ENCODE results near the gene GFOD2.

GFOD2 gene

DNA sequence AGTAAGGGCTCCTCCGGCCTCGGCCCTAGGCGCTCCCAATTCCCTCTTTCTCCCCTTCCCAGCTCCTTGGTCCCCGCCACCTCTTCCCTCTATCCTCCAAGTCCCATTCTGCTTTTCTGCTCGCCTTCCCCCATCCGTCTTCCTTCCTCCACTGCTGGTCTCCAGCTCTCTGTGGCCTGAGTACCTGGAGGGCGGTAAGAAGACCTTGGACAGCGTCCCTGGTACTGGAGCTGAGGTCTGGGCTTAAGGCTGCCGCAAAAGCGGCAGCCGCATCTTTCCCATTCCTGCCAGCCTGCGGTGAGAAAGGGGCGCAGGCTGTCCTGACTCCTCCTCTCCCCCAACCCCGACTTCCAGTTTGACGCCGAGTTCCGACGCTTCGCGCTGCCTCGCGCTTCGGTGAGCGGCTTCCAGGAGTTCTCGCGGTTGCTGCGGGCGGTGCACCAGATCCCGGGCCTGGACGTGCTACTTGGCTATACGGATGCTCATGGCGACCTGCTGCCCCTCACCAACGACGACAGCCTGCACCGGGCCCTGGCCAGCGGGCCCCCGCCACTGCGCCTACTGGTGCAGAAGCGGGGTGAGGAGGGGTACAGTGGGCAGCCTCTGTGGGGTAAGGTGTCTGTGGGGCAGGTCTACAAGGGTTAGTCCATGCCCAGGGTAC is 57.9 kb downstream of the GFOD2 start:
- TF ChIP-seq, protein P1, sequence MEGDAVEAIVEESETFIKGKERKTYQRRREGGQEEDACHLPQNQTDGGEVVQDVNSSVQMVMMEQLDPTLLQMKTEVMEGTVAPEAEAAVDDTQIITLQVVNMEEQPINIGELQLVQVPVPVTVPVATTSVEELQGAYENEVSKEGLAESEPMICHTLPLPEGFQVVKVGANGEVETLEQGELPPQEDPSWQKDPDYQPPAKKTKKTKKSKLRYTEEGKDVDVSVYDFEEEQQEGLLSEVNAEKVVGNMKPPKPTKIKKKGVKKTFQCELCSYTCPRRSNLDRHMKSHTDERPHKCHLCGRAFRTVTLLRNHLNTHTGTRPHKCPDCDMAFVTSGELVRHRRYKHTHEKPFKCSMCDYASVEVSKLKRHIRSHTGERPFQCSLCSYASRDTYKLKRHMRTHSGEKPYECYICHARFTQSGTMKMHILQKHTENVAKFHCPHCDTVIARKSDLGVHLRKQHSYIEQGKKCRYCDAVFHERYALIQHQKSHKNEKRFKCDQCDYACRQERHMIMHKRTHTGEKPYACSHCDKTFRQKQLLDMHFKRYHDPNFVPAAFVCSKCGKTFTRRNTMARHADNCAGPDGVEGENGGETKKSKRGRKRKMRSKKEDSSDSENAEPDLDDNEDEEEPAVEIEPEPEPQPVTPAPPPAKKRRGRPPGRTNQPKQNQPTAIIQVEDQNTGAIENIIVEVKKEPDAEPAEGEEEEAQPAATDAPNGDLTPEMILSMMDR (conservative IDR thresholded peaks at IDR 0.05), result no peak
- H3K27ac ChIP-seq, result peak overlapping the region; percentile 82

DNA sequence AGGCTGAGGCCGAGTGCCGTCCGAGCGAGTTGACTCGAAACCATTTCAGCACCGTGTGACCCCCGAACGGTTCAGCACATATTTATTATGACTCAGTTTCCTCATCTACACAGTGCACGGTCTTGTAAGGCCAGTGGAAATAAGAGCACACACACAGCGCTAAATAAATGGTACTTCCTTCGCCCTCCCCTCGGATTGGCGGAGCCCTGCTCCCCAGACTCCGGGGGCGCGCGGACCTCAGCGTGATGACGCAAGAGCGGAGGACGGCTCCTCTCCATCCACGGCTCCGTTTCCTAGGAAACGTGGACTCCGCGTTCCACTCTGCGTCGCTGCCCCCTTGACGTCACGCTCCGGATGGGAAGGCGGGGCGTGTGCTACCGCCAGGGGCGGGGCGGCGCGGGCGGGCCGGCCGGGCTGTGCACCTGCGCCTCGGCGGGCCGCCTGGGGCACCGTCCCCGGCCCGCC is 58.5 kb downstream of the GFOD2 start, which contains the start of gene PARD6A:
Gene PARD6A, plus strand, starts transcription at position 397 of the 465 bp plus-strand sequence. CDS start 79 bp downstream, outside the sequence.
- peak within 1 kb of the TSS; percentile 82 for H3K27ac ChIP-seq
- TF ChIP-seq, protein P1 (conservative IDR thresholded peaks at IDR 0.05), result no peak

DNA sequence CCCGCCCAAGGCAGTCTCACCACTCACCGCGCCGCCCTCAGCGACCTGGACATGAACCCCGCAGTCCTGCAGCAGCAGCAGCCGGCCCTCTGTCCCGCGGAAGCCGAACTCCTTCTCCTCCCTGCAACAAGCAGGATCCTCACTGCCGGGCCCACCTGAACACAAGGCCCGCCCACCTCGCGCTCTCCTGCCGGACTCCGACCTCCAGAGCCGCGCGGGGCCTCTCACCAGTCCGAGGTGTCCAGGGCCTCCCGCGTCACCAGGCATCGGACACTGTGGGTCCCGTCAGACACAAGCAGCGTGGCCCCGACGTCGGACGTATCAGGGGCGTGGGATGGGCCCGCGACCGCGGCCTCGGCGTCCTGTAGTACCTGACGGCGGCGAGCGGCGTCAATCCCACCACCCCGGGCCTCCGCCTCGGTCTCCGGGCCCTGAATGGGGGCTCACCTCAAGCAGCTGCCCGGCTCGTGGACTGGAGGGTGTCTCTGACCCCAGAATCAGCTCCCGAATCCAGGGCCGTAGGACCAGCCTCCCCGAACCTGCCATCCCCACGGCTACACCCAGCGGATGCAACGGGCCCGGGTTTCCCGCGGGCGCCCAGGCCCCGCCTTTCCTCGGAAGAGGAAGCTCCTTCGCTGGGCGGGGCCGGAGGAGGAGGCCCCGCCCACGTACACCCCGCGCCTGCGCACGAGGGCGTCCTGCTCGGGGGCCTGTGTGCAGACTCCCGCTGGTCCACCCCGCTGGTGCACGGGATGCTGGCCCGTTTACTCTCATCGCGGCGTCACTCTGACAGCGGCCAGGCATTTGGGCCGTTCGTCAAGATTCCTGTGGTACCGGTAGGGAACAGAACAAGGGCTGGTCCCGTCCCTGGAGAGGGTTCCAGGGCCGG is 59.2 kb downstream of the GFOD2 start, which contains the start of gene ACD:
Gene ACD, minus strand, starts transcription at position 586 of the 889 bp plus-strand sequence. Its CDS starts 40 bp downstream, at position 546.
- TF ChIP-seq, protein P1 (conservative IDR thresholded peaks at IDR 0.05), result no peak
- peak within 1 kb of the TSS; percentile 82 for H3K27ac ChIP-seq

DNA sequence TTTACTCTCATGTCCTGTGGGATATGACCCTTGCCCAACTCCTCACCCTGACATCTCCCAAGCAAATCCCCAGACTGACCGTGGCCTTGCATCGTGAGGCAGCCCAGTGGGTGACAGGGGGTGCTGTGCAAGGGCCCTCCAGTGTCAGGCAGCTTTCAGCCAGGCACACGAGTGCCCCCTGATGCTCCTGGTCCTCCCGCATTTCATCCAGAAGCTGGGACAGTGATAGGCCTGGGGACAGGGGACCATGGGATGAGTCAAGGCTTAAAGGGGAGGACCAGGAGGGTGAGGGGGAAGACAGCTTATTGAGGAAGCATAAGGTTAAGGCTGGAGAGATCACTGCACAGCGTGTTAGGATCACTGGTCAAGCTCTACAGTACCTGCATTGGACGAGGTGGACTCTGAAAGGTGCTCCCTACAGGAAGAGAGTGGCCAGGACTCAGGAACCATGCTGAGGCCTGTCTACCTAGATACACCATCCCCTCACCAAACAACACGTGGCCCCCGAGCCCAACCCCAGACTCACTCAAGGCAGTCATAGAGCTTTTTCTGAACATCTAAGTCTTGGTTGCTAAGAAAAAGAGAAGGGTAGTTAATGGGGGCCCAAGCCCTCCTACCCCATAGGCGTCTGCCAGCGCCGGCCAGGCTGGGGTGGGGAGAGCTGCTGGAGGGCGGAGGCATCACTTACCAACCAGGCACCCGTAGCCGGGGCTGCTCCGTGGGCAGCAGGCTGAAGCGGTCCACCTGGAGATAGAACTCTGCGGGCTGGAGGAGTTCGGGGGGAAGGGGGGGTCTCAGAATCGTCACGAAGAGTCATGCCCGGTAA is 60.1 kb downstream of the GFOD2 start:
- peak overlapping the region; percentile 82 for H3K27ac ChIP-seq
- TF ChIP-seq, protein P1 (conservative IDR thresholded peaks at IDR 0.05), result no peak

DNA sequence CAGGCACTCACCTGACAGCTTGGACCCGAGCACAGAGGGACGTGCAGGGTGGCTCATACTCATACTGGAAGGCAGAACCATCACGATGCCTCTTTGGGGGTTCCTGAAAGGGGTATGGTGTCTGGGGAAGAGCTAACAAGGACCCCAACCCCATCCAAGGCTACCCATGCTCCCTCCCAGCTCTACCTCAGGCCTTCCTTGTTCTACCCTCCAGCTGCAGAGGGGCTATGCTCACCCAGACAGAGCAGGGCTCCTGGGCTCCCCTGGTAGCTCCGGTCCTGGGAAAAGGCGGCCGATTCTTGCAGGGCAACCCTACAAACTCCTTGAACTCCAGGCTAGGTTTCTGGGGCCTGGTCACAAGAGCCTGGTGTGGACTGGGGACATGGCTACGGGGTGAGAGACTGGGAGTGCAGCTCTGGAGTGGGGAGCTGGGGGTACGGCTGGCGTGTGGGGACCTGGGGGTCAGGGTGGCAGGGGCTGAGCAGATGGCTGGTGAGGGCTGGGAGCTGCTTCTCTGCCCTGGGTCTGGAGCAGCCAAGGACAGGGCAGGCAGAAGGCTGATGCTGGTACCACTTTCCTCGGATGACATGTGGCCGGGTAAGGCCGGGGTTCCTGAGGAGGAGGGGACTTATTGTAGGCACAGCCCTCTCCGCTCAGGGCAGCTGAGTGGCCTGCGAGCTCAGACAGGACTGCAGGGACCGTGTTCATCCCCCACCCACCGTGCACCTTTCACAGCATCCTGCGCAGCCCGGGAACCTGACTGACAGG is 61.2 kb downstream of the GFOD2 start:
- no peak overlapping the region for H3K27ac ChIP-seq
- TF ChIP-seq, protein P1 (conservative IDR thresholded peaks at IDR 0.05), result no peak

DNA sequence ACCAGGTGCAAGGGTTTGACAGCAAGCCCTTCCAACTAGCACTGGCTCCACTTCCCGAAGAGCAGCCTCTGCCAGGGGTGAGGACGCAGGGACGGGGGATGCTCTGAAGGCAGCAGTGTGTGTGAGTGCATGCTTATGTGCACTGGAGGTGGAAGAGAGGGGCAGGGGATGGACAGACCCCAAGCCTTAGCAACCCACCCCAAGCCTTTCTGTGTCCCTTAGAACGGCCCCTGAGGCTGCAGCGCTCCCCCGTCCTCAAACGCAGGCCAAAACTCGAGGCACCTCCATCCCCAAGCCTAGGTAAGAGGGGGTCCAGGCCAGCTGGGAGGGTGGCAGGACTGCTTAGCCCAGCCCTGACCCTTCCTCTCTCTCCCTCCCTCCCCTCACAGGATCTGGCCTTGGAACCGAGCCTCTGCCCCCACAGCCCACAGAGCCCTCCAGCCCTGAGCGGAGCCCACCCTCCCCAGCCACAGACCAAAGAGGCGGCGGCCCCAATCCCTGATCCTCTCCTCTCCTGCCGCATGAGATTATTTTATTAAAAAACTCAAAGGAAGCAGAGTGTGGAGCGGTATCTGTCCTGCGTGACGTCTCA is 62.0 kb downstream of the GFOD2 start:
- H3K27ac ChIP-seq, result no peak overlapping the region
- TF ChIP-seq, protein P1 (conservative IDR thresholded peaks at IDR 0.05), result no peak

Measured in VCaP (cell line).